ENCODE data around the gene PNPLA3. TPM values are rescaled to one million over a fixed set of nuclear protein-coding genes. Genes with fewer than 3 reads are reported as not detected.

PNPLA3 gene
- total RNA-seq, 6 experiments from 2014 or later: 17.5 to 66.8 (median 60.3) TPM

DNA sequence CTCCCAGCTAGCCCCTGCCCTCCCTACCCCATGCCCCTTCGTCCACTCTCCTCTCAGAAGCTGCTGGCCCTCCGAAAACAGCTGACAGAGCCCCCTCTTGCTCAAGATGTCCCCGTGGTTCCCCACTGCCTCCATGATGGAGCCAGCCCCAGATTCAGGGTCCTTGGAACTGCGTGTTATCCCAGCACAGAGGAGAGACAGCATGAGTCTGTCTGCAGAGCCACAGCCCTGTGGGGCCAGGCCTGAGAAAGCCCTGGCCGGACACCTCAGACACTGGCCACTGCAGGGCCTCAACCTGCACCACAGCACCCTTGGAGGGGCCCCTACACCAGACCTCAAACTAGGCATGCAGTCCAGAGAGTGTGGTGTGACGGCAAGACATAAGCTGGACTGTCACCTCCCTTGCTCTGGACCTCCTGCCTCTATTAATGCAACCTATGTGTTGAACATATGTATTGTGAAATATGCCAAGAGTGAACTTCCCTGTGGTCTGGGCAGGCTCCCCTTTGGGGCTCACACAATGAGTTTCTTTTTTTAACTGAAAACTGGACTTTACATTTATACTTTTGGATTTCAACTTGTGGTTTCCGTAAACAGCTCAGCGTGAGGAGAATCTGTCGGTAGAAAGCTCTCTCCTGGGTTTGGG, 41.4 kb upstream of the PNPLA3 start:
- intact Hi-C loops (cut with DNase I): no loop called here
- H3K36me3 ChIP-seq: no peaks in the 10 kb centered on the region
- TF ChIP-seq POLR2A (IDR thresholded peaks at IDR 0.05): no peak
- no peak for TF ChIP-seq CTCF (IDR thresholded peaks at IDR 0.05)
- no peak for DNase-seq
- ATAC-seq: no peak
- H3K4me1 ChIP-seq: no peaks in the 10 kb centered on the region
- H3K27me3 ChIP-seq: no peaks in the 10 kb centered on the region
- H3K4me3 ChIP-seq: no peak overlapping the region
- 86% methylated on average over 6 of the region's 9 CpGs for WGBS (ENCODE audit: insufficient coverage, low coverage, low lambda C conversion rate, missing lambda C conversion rate)
- no peaks in the 10 kb centered on the region for H3K9me3 ChIP-seq
- no peak overlapping the region for H3K27ac ChIP-seq

- ATAC-seq: peak; percentile 64 to 84 (median 72)
Observed at GRCh38 chr22:43883012-43883661, 40.5 kb upstream of the PNPLA3 start.

GRCh38 chr22:43883719-43884415, 39.7 kb upstream of the PNPLA3 start:
- DNase-seq: no peak

More at GRCh38 chr22:43883012-43883661, 40.5 kb upstream of the PNPLA3 start:
- no peaks in the 10 kb centered on the region for H3K36me3 ChIP-seq
- WGBS (ENCODE audit: insufficient coverage, low coverage, low lambda C conversion rate, missing lambda C conversion rate): 20% methylated on average over 4 of the region's 14 CpGs
- no peak overlapping the region for H3K27ac ChIP-seq
- H3K4me3 ChIP-seq: no peak overlapping the region
- no peaks in the 10 kb centered on the region for H3K9me3 ChIP-seq
- H3K4me1 ChIP-seq: no peaks in the 10 kb centered on the region
- intact Hi-C loops (cut with DNase I): no loop called here
- no peaks in the 10 kb centered on the region for H3K27me3 ChIP-seq
- peak in 2 of 3 donors; percentile 53 to 74 for DNase-seq
- TF ChIP-seq CTCF (IDR thresholded peaks at IDR 0.05) (peak; percentile 66 to 73 (median 67)), POLR2A (IDR thresholded peaks at IDR 0.05) (no peak)

GRCh38 chr22:43884600-43885318, 38.8 kb upstream of the PNPLA3 start:
- TF ChIP-seq CTCF (IDR thresholded peaks at IDR 0.05) (peak; percentile 58 to 87 (median 82)), POLR2A (IDR thresholded peaks at IDR 0.05) (no peak)
- ATAC-seq: peak; percentile 59 to 75 (median 66)
- peak in 2 of 3 donors; percentile 76 to 79 for DNase-seq
- H3K9me3 ChIP-seq: no peaks in the 10 kb centered on the region
- intact Hi-C loops (cut with DNase I): no loop called here
- H3K4me1 ChIP-seq: no peaks in the 10 kb centered on the region
- H3K27me3 ChIP-seq: no peaks in the 10 kb centered on the region
- WGBS (ENCODE audit: insufficient coverage, low coverage, low lambda C conversion rate, missing lambda C conversion rate): 16% methylated on average over 6 of the region's 18 CpGs
- no peak overlapping the region for H3K27ac ChIP-seq
- no peaks in the 10 kb centered on the region for H3K36me3 ChIP-seq
- no peak overlapping the region for H3K4me3 ChIP-seq

More at GRCh38 chr22:43883719-43884415, 39.7 kb upstream of the PNPLA3 start:
- no peak for ATAC-seq
- H3K36me3 ChIP-seq: no peaks in the 10 kb centered on the region
- intact Hi-C loops (cut with DNase I): no loop called here
- no peaks in the 10 kb centered on the region for H3K4me1 ChIP-seq
- WGBS (ENCODE audit: insufficient coverage, low coverage, low lambda C conversion rate, missing lambda C conversion rate): 80% methylated on average over 8 of the region's 17 CpGs
- no peak overlapping the region for H3K4me3 ChIP-seq
- no peak for TF ChIP-seq POLR2A (IDR thresholded peaks at IDR 0.05)
- no peaks in the 10 kb centered on the region for H3K9me3 ChIP-seq
- H3K27ac ChIP-seq: no peak overlapping the region
- no peaks in the 10 kb centered on the region for H3K27me3 ChIP-seq
